Left lobe of liver (tissue), 2 donors: Measurements from ENCODE around the gene B3GALT2. TPM values are rescaled to one million over a fixed set of nuclear protein-coding genes. Genes with fewer than 3 reads are reported as not detected.
A peak's percentile ranks its signal among the peaks of the same experiment; 100 is the strongest.
"Not testable (repeated sequence)": the region's sequence is repeated elsewhere in the genome, so short reads cannot be mapped to it uniquely, and the experiment has no call there.

Experiments
- ATAC-seq: fragments of 200-7000 bp; cut with Tn5 transposase; one replicate; pipeline ENCODE4 v1.9.1; 2020; ENCODE audit warnings: mild to moderate bottlenecking, moderate library complexity
- DNase-seq: peaks from one replicate; pipeline ENCODE4 v3.0.0-alpha.2; 2020; ENCODE audit warnings: low spot score
- total RNA-seq: library from RNA; stranded (reverse); gene quantifications from one replicate; pipeline ENCODE4 v1.2.1, GENCODE V29; 2021
- donor health status: DM: no; HTN: no; CAD: no; lungs with moderate emphysema.
- donor health status: DM: no; HTN: yes; CAD: no.

Gene B3GALT2, protein sequence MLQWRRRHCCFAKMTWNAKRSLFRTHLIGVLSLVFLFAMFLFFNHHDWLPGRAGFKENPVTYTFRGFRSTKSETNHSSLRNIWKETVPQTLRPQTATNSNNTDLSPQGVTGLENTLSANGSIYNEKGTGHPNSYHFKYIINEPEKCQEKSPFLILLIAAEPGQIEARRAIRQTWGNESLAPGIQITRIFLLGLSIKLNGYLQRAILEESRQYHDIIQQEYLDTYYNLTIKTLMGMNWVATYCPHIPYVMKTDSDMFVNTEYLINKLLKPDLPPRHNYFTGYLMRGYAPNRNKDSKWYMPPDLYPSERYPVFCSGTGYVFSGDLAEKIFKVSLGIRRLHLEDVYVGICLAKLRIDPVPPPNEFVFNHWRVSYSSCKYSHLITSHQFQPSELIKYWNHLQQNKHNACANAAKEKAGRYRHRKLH
- 0.13 TPM for total RNA-seq

DNA sequence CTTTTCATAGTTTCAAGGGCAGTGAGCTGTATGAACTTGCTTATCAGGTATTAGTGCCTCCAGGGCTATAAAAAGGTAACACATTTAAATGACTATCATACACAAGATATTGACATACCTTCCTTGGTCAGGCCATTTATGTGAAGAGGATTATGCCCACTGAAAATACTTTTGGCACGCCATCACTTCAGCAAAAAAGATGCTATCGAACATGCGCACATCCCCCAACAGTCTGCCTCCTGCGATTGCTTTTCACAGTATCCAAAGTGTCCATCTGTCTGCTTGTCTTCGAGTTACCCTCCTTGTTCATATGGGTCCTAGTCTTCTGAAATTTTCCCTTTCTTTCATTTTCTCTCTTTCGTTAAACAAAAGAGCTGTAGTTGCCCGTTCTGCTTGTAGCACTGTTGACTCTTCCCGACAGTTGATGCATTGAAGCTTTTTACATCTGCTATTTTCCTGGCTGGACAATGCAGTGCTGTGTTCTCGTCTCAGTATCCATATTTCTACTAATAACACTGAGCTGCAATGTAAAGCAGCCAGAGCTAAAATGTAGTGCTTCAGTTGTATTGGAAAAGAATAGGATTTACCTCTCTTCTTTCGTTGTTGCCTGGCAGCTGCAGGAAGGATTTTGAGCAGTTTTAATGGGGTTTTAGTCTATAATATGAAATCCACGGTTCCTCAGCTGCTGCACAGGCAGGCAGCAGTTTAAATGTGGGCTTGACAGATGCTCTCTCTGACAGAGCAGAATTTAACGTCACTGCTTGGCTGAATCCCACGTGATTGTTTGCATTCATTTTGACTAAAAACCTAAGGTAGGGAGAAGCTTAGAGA is at the start of gene B3GALT2:
Gene B3GALT2 (minus strand): TSS at position 713 of the 831 bp plus-strand sequence. CDS start 5,051 bp downstream, outside the sequence.
- ATAC-seq (peak; percentile 78), DNase-seq (no peak)

DNA sequence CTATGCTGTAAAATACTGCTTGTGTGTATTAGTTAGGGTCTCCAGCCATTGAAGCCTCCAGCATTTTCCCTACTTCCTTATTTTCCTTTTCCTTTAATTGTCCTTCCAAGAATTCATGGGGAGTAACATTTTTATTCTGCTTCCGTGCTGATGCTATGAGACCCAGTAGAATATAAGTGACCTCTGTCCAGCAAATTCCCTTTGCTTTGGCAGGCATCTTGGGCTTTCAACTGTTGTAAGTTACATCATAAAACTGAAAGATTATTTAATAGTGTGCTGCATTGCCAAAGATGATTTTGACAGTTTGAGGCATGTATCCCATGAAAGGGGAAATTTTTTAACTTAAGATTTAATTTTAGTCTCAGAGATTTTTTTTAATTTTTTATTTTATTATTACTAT is 48.1 kb upstream of the B3GALT2 start:
- DNase-seq (no peak), ATAC-seq (peak; percentile 52)

DNA sequence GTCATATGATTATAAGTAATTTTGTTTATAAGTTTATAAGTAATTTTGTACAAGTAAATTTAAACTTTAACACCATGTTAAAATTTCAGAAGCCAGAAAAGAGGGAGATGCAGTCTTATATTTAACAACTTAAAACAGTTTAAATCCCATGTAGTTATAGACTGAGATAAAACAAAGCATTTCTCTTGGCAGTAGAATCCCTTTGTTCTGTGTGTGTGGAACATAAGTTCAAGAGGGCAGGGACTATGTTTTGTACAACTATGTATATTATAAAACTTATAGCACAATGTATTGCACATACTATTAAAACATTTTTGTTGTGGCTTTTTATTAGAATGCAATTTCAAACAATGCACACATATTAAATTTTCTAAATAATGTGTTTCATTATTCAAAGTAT is 44.7 kb upstream of the B3GALT2 start:
- not testable (repeated sequence) for ATAC-seq, DNase-seq

DNA sequence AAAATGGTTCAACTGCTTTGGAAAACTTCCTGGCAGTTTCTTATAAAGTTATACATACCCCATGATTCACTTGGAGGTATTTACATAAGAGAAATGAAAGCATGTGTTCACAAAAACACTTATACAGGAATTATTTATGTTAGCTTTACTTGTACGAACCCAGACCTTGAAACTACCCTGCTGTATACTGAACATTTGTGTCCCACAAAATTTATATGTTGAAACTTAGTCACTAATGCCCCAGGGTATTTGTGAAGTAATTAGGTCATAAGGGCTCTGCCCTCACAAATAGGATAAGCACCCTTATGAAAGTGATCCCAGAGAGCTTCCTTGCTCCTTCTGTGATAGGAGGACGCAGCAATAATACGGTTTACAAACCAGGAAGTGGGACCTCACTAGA is 42.7 kb upstream of the B3GALT2 start:
- no peak for DNase-seq
- ATAC-seq: no peak

DNA sequence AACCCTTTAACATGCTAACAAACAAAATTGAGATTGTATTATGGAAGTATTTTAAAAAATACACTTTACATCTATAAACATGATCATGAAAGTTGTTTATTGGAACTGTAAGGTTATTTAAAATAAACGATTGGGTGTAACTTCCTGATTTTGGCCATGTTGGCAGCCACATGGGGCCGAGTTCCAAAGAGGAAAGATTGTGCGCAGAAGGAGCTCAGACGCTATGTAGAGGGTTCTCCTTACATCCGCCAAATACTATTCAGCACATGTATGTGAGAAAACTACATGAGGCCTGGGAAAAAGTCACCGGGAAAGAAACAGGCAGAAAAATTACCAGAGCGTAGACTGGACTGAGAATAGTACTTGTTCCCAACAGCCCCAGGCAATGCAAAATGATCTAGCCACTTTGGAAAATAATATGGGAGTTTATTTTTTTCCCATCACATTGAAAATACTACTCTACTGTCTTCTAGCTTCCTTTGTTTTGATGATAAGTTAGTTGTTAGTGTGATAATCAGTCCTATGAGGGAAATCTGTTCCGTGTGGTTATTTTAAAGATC is 35.7 kb upstream of the B3GALT2 start:
- DNase-seq (no peak), ATAC-seq (no peak)

DNA sequence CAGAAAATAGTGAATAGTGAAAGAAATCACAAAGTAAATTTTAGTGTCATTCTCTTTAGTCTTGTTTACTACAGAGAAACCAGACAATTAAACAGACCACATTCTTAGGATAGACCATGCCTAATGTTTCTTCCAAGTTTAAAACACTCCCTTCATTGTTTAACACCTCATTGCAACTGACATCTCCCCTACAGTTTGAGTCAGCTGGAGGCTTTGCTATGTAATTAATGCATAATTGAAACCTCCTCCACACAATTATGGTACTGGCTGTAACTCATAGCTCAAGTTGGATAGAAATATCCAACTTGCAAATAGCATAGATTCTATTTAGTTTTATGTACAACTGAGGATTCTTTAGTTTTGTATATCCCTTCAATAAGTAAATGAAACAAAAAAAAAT is 35.2 kb upstream of the B3GALT2 start:
- DNase-seq: no peak
- ATAC-seq: no peak

DNA sequence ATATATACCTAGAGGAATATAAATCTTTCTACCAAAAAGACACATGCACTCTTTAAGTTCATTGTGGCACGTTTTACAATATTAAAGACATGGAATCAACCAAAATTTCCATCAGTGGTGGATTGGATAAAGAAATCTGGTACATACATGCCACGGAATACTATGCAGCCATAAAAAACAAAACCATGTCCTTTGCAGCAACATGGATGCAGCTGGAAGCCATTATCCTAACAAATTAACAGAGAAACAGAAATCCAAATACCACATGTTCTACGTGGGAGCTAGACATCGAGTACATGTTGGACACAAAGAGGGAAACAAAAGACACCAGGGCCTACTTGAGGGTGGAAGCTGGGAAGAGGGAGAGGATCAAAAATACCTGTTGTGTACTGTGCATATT is 33.0 kb upstream of the B3GALT2 start:
- no peak for ATAC-seq
- DNase-seq: no peak

DNA sequence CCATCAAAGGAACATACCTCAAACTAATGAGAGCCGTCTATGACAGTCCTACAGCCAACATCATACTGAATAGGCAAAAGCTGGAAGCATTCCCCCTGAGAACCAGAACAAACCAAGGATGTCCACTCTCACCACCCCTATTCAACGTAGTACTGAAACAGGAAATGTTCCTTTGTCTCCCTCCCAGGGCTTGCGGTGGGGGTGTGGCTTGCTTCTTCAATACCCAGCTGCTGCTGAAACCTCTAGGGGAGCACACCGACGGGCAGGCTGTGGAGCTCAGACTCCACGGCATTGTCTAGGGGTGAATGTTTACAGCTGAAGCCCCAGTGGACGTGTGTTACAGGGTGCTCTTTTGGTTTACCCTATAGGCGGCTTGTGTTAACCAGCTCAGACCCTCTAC is 30.5 kb upstream of the B3GALT2 start:
- ATAC-seq (no peak), DNase-seq (no peak)

DNA sequence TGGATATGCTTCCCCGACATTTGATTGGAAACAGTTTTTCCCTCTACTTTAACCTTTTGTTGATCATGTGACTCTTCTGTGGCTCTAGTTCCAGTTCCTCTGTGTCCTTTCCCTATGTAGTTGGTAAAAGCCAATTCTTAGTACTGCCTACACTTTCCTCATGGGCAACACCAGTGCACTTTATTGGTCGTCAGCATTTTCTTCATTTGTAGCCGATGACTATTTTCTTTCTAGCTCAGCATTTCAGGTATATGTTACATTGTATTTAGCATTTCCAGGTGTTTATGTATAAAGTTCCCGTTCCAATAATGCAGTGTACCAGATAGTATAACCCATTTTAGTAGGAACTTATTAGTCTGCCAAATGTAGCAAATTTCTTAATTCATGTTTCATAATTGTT is 27.6 kb upstream of the B3GALT2 start:
- no peak for DNase-seq
- ATAC-seq: no peak

DNA sequence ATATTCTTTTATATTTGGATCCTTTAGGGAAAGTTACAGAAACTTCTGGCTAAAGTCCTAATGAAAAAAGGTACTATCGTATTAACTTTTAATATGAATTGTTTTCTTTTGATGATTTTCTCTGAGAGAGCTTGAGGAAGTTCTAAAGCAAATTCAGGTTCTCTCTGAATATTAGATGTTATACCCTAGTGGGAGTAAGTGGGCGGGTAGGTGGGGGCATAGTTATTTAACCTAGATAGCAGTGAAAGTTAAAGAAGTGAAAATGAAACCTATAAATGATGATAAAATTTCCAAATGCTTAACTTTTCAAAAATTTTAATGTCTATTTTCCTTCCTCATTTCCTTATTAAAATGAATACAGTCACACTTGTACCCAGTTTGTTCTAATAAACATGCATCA is 26.2 kb upstream of the B3GALT2 start:
- ATAC-seq: no peak
- DNase-seq: no peak

DNA sequence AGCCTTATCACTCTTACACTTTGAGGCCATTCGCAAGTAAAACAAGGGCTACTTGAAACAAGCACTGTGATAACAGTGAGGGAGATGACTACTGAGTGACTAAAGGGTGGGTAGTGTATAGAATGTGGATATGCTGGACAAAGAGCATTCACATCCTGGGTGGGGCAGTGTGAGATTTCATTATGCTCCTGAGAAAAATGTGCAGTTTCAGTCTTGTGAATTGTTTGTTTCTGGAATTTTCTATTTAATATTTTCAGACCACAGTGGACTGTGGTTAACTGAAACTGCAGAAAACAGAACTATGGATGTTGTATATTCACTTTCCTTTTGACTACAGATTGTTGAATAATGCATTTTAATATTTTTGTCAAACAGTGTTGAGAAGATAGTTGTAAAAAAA is 25.1 kb upstream of the B3GALT2 start:
- no peak for DNase-seq

DNA sequence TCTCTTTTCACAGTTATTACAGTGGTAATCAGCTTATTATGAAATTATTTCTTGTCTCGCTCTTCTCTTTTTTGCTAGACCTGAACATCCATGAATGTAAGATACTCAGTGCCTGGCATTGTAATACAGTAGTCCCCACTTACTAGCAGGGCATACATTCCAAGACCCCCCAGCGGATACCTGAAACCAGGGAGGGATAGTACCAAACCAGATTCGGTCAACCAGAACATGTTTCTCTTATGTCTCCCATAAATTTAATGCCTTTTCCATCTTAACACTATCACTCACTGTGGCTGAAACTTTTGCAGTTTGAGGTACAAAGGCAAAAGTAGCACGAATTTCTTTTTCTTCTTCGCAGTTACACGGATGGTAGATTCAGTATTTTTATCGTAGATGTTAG is 24.6 kb upstream of the B3GALT2 start:
- ATAC-seq: no peak
- DNase-seq: no peak

More for the DNA sequence above, 25.1 kb upstream of the B3GALT2 start:
- no peak for ATAC-seq

DNA sequence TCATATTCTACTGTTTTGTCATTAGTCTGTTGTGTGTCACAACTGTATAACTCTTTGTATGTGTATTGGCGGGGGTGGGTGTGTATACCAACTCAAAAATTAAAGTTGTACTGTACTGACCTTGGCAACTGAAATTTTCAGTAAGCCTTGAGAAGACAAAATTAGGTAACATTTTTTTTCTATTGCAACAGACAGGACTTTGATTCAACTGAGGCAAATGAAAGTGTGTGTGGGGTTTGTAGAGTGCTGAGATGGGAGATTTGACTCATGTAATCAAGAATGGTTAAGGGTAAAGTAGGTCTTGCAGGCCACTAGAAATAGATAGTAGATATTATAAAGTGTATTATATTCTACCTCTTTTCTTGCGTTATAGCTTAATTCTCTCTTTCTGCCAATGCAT is 14.6 kb upstream of the B3GALT2 start:
- ATAC-seq: peak; percentile 82
- DNase-seq: no peak

DNA sequence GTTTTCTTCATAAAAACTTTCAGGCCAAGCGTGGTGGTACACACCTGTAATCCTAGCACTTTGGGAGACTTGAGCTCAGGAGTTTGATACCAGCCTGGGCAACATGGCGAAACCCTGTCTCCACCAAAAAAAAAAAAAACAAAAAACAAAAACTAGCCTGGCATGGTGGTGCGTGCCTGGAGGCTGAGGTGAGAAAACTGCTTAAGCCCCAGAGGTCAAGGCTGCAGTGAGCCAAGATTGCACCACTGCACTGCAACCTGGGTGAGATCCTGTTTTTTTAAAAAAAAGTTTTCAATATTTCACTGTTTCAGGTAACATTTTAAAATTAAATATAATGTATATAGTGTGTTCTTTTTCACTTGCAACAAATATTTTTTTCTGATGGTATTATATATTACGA is 13.5 kb upstream of the B3GALT2 start:
- peak; percentile 45 for ATAC-seq

DNA sequence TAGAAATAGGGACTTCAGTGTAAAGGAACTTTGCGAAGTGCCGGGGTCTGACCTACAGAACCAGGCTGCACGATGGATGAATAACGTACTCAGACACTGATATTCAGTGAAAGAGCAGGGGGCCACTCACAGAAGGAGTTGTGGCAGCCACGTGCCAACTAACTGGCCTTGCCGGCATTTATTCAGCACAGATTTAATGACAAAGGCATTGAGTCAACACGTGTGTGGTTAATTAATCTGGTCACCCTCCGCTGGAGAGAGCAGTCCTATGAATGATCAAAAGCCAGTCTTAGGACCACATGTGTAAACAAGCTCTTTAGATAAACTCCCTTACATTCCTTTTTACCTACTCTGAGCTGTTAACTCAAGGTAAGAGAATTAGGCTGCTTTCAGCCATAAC is 6.2 kb upstream of the B3GALT2 start:
- DNase-seq (no peak), ATAC-seq (no peak)

More for the DNA sequence above, 13.5 kb upstream of the B3GALT2 start:
- DNase-seq: no peak

DNA sequence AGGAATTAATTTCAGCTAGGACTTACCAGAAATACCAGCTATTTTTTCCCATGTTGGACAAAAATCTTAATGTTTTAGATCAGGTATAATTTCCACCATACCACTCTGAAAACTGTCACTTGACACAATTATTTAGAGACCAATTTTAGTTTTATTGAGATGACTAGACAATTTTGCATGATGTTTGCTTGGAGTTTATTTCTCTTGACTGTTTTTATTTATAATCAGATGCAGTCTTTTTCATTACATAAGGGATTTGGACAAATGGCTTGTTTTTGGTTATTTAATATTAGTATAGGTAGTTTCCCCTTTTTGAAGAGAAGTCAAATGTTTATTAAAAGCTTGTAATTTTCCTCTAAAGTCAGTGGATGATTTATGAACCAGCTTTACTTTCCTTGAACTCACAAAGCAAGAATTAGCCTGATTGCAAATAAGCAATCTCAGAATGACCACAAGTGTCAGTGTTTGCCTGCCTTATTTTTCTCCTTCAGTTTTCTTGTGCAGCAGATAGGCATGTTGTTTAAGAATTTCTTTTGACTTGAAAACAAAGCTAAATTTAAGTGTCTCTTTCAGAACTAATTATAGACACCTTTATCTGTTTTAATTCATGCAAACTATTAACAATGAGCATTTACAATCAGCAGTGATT is 3.8 kb upstream of the B3GALT2 start:
- ATAC-seq (no peak), DNase-seq (no peak)

DNA sequence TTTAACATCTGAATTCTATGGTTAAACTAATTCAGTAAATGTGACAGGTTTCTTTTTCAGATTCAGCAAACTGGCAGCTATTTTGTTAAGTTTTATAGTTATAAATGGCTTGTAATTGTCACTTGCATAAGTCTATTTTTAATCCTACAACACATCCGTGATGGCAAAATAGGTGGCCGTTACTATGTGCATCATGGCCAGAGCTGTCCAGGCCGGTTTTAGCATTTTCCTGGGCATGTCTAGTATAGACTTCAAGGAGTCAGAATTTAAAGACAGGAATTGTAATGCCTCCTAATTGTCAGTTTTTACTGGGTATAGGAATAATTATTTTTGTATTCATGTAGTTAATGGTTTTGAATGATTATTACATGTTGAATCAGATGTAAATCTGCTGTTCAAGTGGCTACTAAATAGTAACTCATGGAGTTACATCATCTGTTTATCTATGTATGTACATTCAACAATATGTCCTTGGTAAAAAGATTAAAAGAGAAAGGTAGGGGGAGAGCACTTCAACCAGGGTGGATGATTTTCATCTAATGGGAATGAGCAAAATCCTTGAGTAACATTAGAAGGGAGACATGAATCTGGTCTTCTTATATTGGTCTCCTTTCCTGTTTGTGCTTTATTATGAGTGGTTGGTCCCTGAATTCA is 3.2 kb upstream of the B3GALT2 start:
- no peak for ATAC-seq
- no peak for DNase-seq

DNA sequence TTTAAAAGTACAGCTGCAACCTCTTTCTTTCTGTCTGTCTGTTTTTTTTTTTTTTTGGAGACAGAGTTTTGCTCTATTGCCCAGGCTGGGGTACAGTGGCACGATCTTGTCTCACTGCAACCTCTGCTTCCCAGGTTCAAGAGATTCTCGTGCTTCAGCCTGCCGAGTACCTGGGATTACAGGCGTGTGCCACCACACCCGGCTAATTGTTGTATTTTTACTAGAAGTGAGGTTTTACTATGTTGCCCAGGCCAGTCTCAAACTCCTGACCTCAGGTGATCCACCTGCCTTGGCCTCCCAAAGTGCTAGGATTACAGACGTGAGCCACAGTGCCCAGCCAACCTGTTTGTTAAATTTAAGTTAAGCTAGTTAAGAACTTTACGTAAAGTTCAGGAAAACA is 2.5 kb upstream of the B3GALT2 start:
- DNase-seq, ATAC-seq: not testable (repeated sequence)

DNA sequence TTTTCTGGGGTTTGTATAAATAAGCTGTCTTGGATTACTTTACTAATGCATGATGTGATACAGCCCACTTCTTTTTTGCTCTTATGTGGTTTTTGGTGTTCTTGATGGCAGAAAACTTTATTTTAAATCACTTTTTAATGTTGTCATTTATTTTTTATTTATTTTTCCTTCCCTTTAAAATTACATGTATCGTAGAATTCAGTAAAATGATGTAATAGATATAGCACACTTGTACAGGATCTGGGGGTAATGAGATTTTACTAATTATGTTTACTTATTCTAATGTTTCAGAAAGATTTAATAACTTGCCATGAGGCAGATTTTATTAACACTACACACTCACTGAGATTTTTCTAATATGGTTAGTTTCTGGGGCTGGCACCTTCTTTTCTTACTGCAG is 701 bp upstream of the B3GALT2 start:
- DNase-seq: no peak
- no peak for ATAC-seq

DNA sequence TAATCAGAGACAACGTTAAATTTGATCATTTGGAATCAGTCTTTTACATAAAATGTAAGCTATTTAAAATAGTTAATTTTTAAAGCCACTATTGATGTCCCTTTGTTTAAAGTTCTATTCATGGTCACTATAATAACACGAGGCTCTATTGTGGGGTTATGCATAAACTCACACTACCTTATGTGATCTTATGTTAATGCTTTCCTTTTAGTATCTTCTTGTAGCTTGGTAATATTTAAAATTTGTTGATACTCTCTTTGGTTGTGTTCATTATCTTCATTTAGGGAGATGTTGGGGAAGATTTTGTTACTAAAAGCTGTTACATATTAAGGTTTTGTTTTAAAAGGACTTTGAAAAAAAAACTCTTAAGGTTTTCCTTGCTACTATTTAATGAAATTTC is 1.2 kb downstream of the B3GALT2 start:
- DNase-seq (no peak), ATAC-seq (no peak)

DNA sequence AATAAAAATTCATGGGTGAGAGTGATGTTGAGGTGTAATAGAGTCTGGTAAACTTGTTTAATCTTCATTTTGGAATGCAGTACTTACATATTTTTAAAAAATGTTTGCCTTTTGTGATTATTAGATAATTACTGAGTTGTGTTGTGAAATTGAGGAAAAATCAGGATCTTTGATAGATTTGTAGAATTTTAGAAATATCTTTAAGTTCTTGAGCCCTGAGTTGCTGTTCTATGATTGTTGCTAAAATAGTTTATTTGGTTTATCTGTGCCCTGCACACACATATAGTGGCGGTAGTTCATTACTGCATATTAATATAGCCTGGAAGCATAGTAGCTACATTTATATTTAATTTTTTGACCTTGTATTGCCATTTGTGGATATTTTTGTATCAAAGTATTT is 1.6 kb downstream of the B3GALT2 start:
- ATAC-seq (no peak), DNase-seq (no peak)
